SK-N-MC (cell line): ENCODE data around the gene TBC1D25.

Experiments
- EZH2 ChIP-seq: fragments of 200-600 bp; sonication (generic); IDR thresholded peaks from one replicate; pipeline ENCODE4 v1.6.1; 2017; ENCODE audit warnings: antibody characterized with exemption
- POLR2AphosphoS5 ChIP-seq: IDR thresholded peaks from 2 replicates; pipeline ENCODE4 v1.6.1; 2012; ENCODE audit warnings: mild to moderate bottlenecking, low read depth, low read length, borderline replicate concordance

- TF ChIP-seq EZH2 (no peak), POLR2AphosphoS5 (no peak)
Observed at GRCh38 chrX:48589482-48590162, 50.1 kb downstream of the TBC1D25 start.
